ENCODE results near the gene LTBR. TPM values are rescaled to one million over a fixed set of nuclear protein-coding genes. Genes with fewer than 3 reads are reported as not detected.

The LTBR gene
- total RNA-seq, 1 donor = 29.8 TPM

- Histone ChIP-seq H3K27me3 (ENCODE audit: insufficient read depth, low read length) (no peaks in the 10 kb centered on the region), H3K9me3 (ENCODE audit: low read depth, low read length) (no peaks in the 10 kb centered on the region), H3K4me1 (ENCODE audit: insufficient read depth, low read length) (peaks cover 68% of the 10 kb centered on the region), H3K4me3 (ENCODE audit: low read length) (no peak overlapping the region)
Measured at GRCh38 chr12:6358881-6359280, 25.1 kb upstream of the LTBR start.

DNA sequence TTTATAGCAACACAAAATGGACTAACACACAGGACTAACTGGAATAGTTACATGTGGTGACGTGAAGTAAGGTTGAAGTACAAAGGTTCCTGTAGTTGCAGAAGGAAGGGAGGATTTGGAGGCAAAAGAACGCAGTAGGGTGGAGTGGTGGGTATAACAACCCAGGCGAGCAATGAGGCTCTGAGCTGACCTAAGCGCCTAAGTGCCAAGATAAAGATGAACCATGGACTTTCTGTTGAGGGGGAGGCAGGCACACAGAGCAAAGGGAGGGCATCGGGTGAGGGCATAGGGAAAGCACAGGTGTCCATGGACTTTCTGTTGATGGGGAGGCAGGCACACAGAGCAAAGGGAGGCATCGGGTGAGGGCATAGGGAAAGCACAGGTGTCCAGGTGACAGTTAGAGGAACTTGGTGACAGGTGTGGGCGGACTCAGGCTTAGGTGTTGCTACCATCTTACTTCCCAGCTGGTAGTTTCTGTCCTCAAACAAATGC, 23.8 kb upstream of the LTBR start:
- Histone ChIP-seq H3K4me3 (ENCODE audit: low read length) (no peak overlapping the region), H3K4me1 (ENCODE audit: insufficient read depth, low read length) (peaks cover 74% of the 10 kb centered on the region), H3K27me3 (ENCODE audit: insufficient read depth, low read length) (no peaks in the 10 kb centered on the region), H3K9me3 (ENCODE audit: low read depth, low read length) (no peaks in the 10 kb centered on the region)

- H3K4me3 ChIP-seq (ENCODE audit: low read length) = no peak overlapping the region
- H3K27me3 ChIP-seq (ENCODE audit: insufficient read depth, low read length) = no peaks in the 10 kb centered on the region
- no peaks in the 10 kb centered on the region for H3K9me3 ChIP-seq (ENCODE audit: low read depth, low read length)
- peaks cover 68% of the 10 kb centered on the region for H3K4me1 ChIP-seq (ENCODE audit: insufficient read depth, low read length)
Measured at GRCh38 chr12:6360578-6361490, 23.1 kb upstream of the LTBR start.

GRCh38 chr12:6361834-6362233, 22.1 kb upstream of the LTBR start:
- H3K9me3 ChIP-seq (ENCODE audit: low read depth, low read length) = no peaks in the 10 kb centered on the region
- no peak overlapping the region for H3K4me3 ChIP-seq (ENCODE audit: low read length)
- H3K27me3 ChIP-seq (ENCODE audit: insufficient read depth, low read length) = no peaks in the 10 kb centered on the region
- peaks cover 60% of the 10 kb centered on the region for H3K4me1 ChIP-seq (ENCODE audit: insufficient read depth, low read length)

GRCh38 chr12:6362403-6362802, 21.6 kb upstream of the LTBR start:
- Histone ChIP-seq H3K4me3 (ENCODE audit: low read length) (no peak overlapping the region), H3K9me3 (ENCODE audit: low read depth, low read length) (no peaks in the 10 kb centered on the region), H3K27me3 (ENCODE audit: insufficient read depth, low read length) (no peaks in the 10 kb centered on the region), H3K4me1 (ENCODE audit: insufficient read depth, low read length) (peaks cover 60% of the 10 kb centered on the region)

DNA sequence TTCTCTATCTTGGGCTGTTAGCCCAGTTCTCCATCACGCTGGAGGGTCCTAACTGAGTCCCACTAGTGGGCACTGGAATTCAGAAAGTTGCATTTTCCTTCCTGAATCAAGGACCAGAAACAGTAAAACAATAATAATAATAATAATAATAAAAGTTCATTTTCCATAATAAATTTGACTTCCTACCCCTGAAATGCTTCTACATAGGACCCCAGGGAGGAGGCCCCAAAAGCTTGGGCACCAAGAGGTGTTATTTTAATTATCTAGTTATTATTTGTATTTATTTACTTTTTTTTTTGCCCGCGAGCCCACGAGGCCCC, 21.0 kb upstream of the LTBR start:
- H3K4me3 ChIP-seq (ENCODE audit: low read length) = no peak overlapping the region
- peaks cover 60% of the 10 kb centered on the region for H3K4me1 ChIP-seq (ENCODE audit: insufficient read depth, low read length)
- H3K9me3 ChIP-seq (ENCODE audit: low read depth, low read length) = no peaks in the 10 kb centered on the region
- H3K27me3 ChIP-seq (ENCODE audit: insufficient read depth, low read length) = no peaks in the 10 kb centered on the region

- H3K4me1 ChIP-seq (ENCODE audit: insufficient read depth, low read length) = peaks cover 60% of the 10 kb centered on the region
- H3K9me3 ChIP-seq (ENCODE audit: low read depth, low read length) = no peaks in the 10 kb centered on the region
- H3K27me3 ChIP-seq (ENCODE audit: insufficient read depth, low read length) = no peaks in the 10 kb centered on the region
- peak overlapping the region; percentile 61 for H3K4me3 ChIP-seq (ENCODE audit: low read length)
Measured at GRCh38 chr12:6363330-6364043, 20.5 kb upstream of the LTBR start.

DNA sequence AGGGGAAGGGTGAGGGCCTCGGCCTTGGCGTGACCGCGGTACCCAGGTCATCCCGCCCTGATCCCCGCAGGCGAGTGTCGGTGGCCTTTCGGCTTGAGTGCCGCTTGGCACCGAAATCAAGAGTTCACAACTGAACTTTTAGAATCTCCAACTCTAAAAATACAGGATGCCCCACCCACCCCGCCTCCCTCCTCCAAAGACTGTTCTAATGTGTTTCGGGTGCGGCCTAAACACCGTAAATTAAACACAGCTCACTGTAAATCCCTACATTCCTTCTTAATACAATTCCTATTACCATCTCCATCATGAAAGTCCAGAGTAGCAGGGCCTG, 20.0 kb upstream of the LTBR start:
- H3K9me3 ChIP-seq (ENCODE audit: low read depth, low read length) = no peaks in the 10 kb centered on the region
- H3K4me1 ChIP-seq (ENCODE audit: insufficient read depth, low read length) = peaks cover 60% of the 10 kb centered on the region
- H3K27me3 ChIP-seq (ENCODE audit: insufficient read depth, low read length) = no peaks in the 10 kb centered on the region
- peak overlapping the region; percentile 61 for H3K4me3 ChIP-seq (ENCODE audit: low read length)

- H3K4me3 ChIP-seq (ENCODE audit: low read length) = no peak overlapping the region
- no peaks in the 10 kb centered on the region for H3K27me3 ChIP-seq (ENCODE audit: insufficient read depth, low read length)
- H3K9me3 ChIP-seq (ENCODE audit: low read depth, low read length) = no peaks in the 10 kb centered on the region
- H3K4me1 ChIP-seq (ENCODE audit: insufficient read depth, low read length) = peaks cover 47% of the 10 kb centered on the region
Measured at GRCh38 chr12:6367065-6367968, 16.6 kb upstream of the LTBR start.

- H3K4me3 ChIP-seq (ENCODE audit: low read length) = no peak overlapping the region
- H3K27me3 ChIP-seq (ENCODE audit: insufficient read depth, low read length) = no peaks in the 10 kb centered on the region
- H3K9me3 ChIP-seq (ENCODE audit: low read depth, low read length) = no peaks in the 10 kb centered on the region
- peaks cover 48% of the 10 kb centered on the region for H3K4me1 ChIP-seq (ENCODE audit: insufficient read depth, low read length)
Measured at GRCh38 chr12:6367969-6368892, 15.7 kb upstream of the LTBR start.

DNA sequence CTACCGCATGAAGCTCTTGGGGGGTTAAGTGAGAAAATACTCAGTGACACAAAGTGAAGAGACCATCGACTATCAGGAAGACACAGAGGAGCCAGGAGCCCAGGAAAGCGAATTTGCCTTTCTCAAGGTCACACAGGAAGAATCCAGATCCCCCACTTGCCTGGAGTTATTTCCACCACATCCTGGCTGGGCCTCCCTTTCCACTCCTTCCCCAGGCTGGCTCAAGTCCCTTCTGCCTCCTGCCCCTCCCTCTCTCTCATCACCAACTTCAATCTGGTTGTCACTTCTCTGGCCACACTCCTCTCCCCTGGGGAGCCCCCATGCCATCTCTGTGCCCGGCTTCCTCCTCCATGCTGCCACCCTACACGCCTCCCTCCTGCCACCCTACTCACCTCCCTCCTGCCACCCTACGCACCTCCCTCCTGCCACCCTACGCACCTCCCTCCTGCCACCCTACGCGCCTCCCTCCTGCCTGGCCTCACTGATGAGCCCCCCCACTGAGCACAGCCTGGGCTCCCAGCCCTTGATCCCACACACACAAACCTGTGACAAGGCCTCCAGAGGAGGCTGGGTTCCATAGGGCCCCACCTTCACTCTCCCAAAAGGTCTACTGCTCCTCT, 14.9 kb upstream of the LTBR start:
- H3K27me3 ChIP-seq (ENCODE audit: insufficient read depth, low read length) = no peaks in the 10 kb centered on the region
- no peak overlapping the region for H3K4me3 ChIP-seq (ENCODE audit: low read length)
- H3K9me3 ChIP-seq (ENCODE audit: low read depth, low read length) = no peaks in the 10 kb centered on the region
- H3K4me1 ChIP-seq (ENCODE audit: insufficient read depth, low read length) = peaks cover 45% of the 10 kb centered on the region

GRCh38 chr12:6369916-6370575, 13.9 kb upstream of the LTBR start:
- Histone ChIP-seq H3K27me3 (ENCODE audit: insufficient read depth, low read length) (no peaks in the 10 kb centered on the region), H3K4me3 (ENCODE audit: low read length) (no peak overlapping the region), H3K4me1 (ENCODE audit: insufficient read depth, low read length) (peaks cover 41% of the 10 kb centered on the region), H3K9me3 (ENCODE audit: low read depth, low read length) (no peaks in the 10 kb centered on the region)

DNA sequence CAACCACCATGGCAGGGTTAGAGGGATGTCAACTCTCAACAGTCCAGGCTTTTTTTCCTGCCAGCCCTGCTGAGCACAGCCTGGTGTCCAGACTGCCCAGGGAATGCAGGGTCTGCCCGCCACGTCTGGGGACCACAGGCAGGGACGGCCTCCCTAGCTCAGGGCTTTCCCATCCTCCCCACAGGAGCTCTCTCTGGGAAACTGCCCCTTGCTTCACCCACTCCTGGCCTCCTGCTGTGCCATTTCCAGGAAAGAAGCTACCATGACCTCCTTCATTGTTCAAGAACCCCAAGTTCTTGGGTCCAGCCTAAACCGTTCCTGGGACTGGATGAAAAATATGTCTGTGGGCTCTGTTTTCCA, 13.4 kb upstream of the LTBR start:
- Histone ChIP-seq H3K27me3 (ENCODE audit: insufficient read depth, low read length) (no peaks in the 10 kb centered on the region), H3K9me3 (ENCODE audit: low read depth, low read length) (no peaks in the 10 kb centered on the region), H3K4me1 (ENCODE audit: insufficient read depth, low read length) (peaks cover 41% of the 10 kb centered on the region), H3K4me3 (ENCODE audit: low read length) (no peak overlapping the region)
